ENCODE measurements around the gene STIL. TPM values are rescaled to one million over a fixed set of nuclear protein-coding genes. Genes with fewer than 3 reads are reported as not detected.
"Not testable (repeated sequence)": the region's sequence is repeated elsewhere in the genome, so short reads cannot be mapped to it uniquely, and the experiment has no call there.

Gene STIL
- total and polyA plus RNA-seq, 12 donors: 0.22 to 2.1 (median 0.62) TPM

DNA sequence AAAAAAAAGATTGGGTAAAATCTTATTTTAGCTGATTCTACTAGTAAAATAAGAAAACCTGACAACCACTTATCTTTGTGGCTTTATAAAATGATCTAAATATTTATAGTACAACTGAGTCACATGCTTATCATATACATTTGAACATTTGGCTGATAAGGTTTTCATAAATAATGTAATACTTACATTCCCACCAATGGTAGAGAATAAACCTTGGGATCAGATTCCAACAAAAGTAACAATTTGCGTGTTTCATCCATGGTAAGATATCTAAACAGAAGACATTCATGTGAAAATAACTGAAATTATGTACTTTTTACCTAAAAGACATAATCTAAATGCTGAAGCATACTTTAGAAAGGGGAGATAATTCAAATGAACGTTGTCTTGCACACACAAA is 18.4 kb downstream of the STIL start:
- DNase-seq: no peak
- Histone ChIP-seq H3K36me3 (peaks cover 0 to 45% (median 0%) of the 10 kb centered on the region in 9 donors), H3K9me3 (no peaks in the 10 kb centered on the region), H3K27ac (no peak overlapping the region), H3K4me1 (peaks cover 3 to 27% (median 14%) of the 10 kb centered on the region in 9 donors), H3K4me3 (no peak overlapping the region), H3K27me3 (no peaks in the 10 kb centered on the region)
- 84 to 86% methylated on average over 2 of the region's 2 CpGs for WGBS, 2 donors
- no peak for ATAC-seq
- TF ChIP-seq, protein P1, sequence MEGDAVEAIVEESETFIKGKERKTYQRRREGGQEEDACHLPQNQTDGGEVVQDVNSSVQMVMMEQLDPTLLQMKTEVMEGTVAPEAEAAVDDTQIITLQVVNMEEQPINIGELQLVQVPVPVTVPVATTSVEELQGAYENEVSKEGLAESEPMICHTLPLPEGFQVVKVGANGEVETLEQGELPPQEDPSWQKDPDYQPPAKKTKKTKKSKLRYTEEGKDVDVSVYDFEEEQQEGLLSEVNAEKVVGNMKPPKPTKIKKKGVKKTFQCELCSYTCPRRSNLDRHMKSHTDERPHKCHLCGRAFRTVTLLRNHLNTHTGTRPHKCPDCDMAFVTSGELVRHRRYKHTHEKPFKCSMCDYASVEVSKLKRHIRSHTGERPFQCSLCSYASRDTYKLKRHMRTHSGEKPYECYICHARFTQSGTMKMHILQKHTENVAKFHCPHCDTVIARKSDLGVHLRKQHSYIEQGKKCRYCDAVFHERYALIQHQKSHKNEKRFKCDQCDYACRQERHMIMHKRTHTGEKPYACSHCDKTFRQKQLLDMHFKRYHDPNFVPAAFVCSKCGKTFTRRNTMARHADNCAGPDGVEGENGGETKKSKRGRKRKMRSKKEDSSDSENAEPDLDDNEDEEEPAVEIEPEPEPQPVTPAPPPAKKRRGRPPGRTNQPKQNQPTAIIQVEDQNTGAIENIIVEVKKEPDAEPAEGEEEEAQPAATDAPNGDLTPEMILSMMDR (IDR thresholded peaks at IDR 0.05): no peak
- intact Hi-C loops (cut with DNase I): no loop called here

DNA sequence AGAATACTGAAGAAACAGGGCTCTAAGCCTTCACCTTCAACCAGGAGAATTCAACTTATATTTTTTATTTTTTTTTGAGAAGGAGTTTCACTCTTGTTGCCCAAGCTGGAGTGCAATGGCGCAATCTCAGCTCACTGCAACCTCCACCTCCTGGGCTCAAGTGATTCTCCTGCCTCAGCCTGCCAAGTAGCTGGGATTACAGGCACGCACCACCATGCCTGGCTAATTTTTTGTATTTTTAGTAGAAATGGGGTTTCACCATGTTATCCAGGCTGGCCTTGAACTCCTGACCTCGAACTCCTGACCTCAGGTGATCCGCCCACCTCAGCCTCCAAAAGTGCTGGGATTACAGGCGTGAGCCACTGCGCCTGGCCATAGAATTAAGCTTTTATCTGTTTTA is 19.1 kb downstream of the STIL start:
- intact Hi-C loops (cut with DNase I); H3K27me3 ChIP-seq; H3K4me3 ChIP-seq; ATAC-seq; H3K27ac ChIP-seq; H3K9me3 ChIP-seq; DNase-seq: not testable (repeated sequence)
- Histone ChIP-seq H3K4me1 (peaks cover 3 to 27% (median 14%) of the 10 kb centered on the region in 9 donors), H3K36me3 (peaks cover 0 to 39% (median 0%) of the 10 kb centered on the region in 9 donors)
- 98% methylated on average over 6 of the region's 6 CpGs for WGBS, 2 donors

DNA sequence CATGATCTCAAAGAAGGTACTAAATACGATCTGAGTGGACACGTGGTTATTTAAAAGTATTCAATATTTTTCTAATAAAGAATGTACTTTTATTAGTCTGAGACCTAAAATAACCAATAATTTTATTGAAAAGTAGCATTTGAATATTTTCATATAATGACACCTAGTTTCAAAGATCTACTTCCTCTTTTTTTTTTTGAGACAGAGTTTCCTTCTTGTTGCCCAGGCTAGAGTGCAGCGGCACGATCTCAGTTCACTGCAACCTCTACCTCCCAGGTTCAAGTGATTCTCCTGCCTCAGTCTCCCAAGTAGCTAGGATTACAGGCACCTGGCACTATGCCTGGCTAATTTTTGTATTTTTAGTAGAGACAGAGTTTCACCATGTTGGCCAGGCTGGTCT is 25.8 kb downstream of the STIL start:
- H3K4me3 ChIP-seq; DNase-seq; H3K27me3 ChIP-seq; intact Hi-C loops (cut with DNase I); H3K9me3 ChIP-seq; H3K4me1 ChIP-seq; ATAC-seq; H3K27ac ChIP-seq: not testable (repeated sequence)
- peaks cover 0 to 33% (median 0%) of the 10 kb centered on the region in 9 donors for H3K36me3 ChIP-seq
- 95 to 98% methylated on average over 4 of the region's 4 CpGs for WGBS, 2 donors

DNA sequence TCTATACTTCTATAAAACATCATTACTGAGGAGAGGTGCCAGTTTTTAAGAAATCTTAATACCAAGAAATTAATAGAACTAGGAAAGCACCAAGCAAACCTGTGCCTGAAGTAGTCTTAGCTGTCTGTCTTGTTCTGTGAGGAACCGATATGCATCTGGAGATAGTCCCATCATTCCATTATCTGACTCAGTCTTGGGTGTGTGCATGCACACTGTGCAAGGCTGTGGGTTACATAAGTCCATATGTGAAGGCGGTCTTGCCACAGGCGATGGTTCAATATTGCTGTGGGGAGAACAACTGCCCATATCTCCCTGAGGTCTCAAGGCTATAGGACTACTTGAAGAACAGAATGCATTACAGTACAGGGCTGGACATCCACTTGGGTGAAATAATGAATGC is 33.8 kb downstream of the STIL start:
- intact Hi-C loops (cut with DNase I): no loop called here
- WGBS, 2 donors: 96 to 98% methylated on average over 3 of the region's 3 CpGs
- DNase-seq (no peak), ATAC-seq (no peak)
- no peak overlapping the region for H3K4me3 ChIP-seq
- H3K9me3 ChIP-seq: no peaks in the 10 kb centered on the region
- H3K27ac ChIP-seq: no peak overlapping the region
- TF ChIP-seq, protein P1 (IDR thresholded peaks at IDR 0.05): no peak
- H3K36me3 ChIP-seq: peaks cover 0 to 54% (median 0%) of the 10 kb centered on the region in 9 donors
- no peaks in the 10 kb centered on the region for H3K27me3 ChIP-seq
- H3K4me1 ChIP-seq: peaks cover 0 to 8% (median 0%) of the 10 kb centered on the region in 9 donors

DNA sequence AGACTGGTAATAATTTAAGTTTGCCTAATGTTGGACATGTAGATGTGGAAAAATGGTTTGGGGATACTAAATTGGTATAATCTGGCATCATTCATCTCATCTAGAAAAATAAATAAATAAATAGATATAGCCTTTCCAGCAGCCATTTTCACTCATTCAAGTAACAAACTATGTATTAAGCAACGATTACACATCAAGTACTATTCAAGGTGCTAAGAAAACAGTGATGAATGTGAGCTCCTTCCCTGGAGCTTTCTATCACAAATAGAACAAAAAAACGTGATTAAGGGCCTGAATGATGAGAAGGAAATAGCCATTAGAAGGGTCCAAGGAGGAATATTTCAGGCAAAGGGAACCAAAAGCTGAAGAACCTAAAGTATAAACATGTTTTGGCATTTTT is 37.1 kb downstream of the STIL start:
- DNase-seq (no peak), ATAC-seq (no peak)
- intact Hi-C loops (cut with DNase I): no loop called here
- WGBS, 2 donors: 85 to 89% methylated on average over 2 of the region's 2 CpGs
- Histone ChIP-seq H3K27me3 (no peaks in the 10 kb centered on the region), H3K9me3 (no peaks in the 10 kb centered on the region), H3K27ac (no peak overlapping the region), H3K36me3 (peaks cover 0 to 37% (median 0%) of the 10 kb centered on the region in 9 donors), H3K4me1 (no peaks in the 10 kb centered on the region), H3K4me3 (no peak overlapping the region)
- TF ChIP-seq, protein P1 (IDR thresholded peaks at IDR 0.05): no peak

DNA sequence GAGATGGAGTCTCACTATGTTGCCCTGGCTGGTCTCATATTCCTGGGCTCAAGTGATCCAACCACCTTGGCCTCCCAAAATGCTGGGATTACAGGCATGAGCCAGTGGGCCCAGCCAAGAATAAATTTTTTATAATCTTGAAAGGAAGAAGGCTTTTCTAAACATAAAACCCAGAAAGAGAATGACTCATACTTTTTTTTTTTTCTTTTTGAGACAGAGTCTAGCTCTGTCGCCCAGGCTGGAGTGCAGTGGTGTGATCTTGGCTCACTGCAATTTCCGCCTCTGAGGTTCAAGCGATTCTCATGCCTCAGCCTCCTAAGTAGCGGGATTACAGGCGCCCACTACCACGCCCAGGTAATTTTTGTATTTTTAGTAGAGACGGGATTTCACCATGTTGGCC is 38.1 kb downstream of the STIL start:
- intact Hi-C loops (cut with DNase I); DNase-seq; H3K9me3 ChIP-seq; H3K27me3 ChIP-seq; H3K4me1 ChIP-seq; H3K4me3 ChIP-seq; ATAC-seq; H3K27ac ChIP-seq: not testable (repeated sequence)
- H3K36me3 ChIP-seq: peaks cover 0 to 31% (median 0%) of the 10 kb centered on the region in 9 donors
- 96 to 99% methylated on average over 7 of the region's 7 CpGs for WGBS, 2 donors

DNA sequence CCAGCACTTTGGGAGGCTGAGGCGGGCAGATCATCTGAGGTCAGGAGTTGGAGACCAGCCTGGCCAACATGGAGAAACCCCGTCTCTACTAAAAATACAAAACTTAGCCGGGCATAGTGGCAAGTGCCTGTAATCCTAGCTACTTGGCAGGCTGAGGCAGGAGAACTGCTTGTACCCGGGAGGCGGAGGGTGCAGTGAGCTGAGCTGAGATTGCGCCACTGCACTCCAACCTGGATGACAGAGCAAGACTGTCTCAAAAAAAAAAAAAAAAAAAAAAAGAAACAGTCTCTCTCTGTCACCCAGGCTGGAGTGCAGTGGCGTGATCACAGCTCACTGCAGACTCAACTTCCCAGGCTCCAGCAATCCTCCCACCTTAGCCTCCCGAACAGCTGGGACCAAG is 48.4 kb downstream of the STIL start:
- H3K27me3 ChIP-seq; DNase-seq; H3K9me3 ChIP-seq; H3K27ac ChIP-seq; H3K4me1 ChIP-seq; intact Hi-C loops (cut with DNase I); ATAC-seq; H3K4me3 ChIP-seq: not testable (repeated sequence)
- peaks cover 0 to 51% (median 0%) of the 10 kb centered on the region in 9 donors for H3K36me3 ChIP-seq
- WGBS, 2 donors: 92 to 97% methylated on average over 8 of the region's 8 CpGs
